ENCODE results near the gene DLL4.

Gene DLL4

DNA sequence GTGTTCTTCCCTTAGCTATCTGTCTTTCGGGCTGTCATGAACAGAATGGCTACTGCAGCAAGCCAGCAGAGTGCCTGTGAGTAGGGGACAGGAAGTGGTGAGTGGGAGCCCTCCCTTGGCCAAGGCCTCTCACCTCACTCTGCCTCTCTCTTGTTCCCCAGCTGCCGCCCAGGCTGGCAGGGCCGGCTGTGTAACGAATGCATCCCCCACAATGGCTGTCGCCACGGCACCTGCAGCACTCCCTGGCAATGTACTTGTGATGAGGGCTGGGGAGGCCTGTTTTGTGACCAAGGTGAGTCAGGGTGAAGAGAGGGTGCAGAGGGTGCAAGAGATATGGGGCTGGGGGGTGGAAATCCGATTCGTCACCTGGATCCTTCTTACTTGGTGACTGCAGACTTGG is 3.0 kb downstream of the DLL4 start:
- TF ChIP-seq POLR2A (IDR thresholded peaks at IDR 0.05; ENCODE audit: low read depth, low read length) (no peak), POLR2AphosphoS5 (IDR thresholded peaks at IDR 0.05; ENCODE audit: low read depth, low read length) (no peak), POU2F2 (IDR thresholded peaks at IDR 0.05; ENCODE audit: low read depth, low read length) (no peak)
- no peak for DNase-seq (ENCODE audit: insufficient read length, low spot score)
- FAIRE-seq: no peak

GRCh38 chr15:40932649-40933516 is 3.7 kb downstream of the DLL4 start:
- TF ChIP-seq SPI1 (IDR thresholded peaks at IDR 0.05; ENCODE audit: low read depth, low read length) (peak; percentile 74), POLR2A (IDR thresholded peaks at IDR 0.05; ENCODE audit: low read depth, low read length) (no peak)
- DNase-seq (ENCODE audit: insufficient read length, low spot score) (no peak), FAIRE-seq (no peak)

- TF ChIP-seq POU2F2 (IDR thresholded peaks at IDR 0.05; ENCODE audit: low read depth, low read length): no peak
- TF ChIP-seq PAX5 (IDR thresholded peaks at IDR 0.05; ENCODE audit: insufficient read depth, low read length, severe bottlenecking): no peak
- no peak for TF ChIP-seq POLR2AphosphoS5 (IDR thresholded peaks at IDR 0.05; ENCODE audit: low read depth, low read length)
- TF ChIP-seq SPI1 (IDR thresholded peaks at IDR 0.05; ENCODE audit: low read depth, low read length): no peak
- TF ChIP-seq TAF1 (IDR thresholded peaks at IDR 0.05; ENCODE audit: low read depth, low read length): no peak
- TF ChIP-seq POLR2A (IDR thresholded peaks at IDR 0.05; ENCODE audit: low read depth, low read length): no peak
- DNase-seq (ENCODE audit: insufficient read length, low spot score) (no peak), FAIRE-seq (peak; percentile 33)
Measured at GRCh38 chr15:40933517-40933902, 4.4 kb downstream of the DLL4 start.

DNA sequence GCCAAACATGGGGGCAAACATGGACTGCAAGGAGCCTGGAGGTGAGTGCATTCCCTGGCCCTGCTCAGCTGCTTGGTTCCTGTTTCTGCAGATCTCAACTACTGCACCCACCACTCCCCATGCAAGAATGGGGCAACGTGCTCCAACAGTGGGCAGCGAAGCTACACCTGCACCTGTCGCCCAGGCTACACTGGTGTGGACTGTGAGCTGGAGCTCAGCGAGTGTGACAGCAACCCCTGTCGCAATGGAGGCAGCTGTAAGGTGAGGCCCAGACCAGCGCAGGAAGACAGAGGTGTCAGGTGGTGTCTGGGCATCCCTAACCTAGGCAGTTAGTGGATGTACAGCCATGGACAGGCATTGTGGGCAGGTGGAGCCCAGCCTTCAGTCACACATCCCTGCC is 5.3 kb downstream of the DLL4 start:
- DNase-seq (ENCODE audit: insufficient read length, low spot score): no peak
- FAIRE-seq: no peak
- TF ChIP-seq POLR2AphosphoS5 (IDR thresholded peaks at IDR 0.05; ENCODE audit: low read depth, low read length): no peak
- TF ChIP-seq PAX5 (IDR thresholded peaks at IDR 0.05; ENCODE audit: insufficient read depth, low read length, severe bottlenecking): no peak
- TF ChIP-seq POLR2A (IDR thresholded peaks at IDR 0.05; ENCODE audit: low read depth, low read length): no peak
- TF ChIP-seq POU2F2 (IDR thresholded peaks at IDR 0.05; ENCODE audit: low read depth, low read length): no peak
- TF ChIP-seq TAF1 (IDR thresholded peaks at IDR 0.05; ENCODE audit: low read depth, low read length): no peak
- TF ChIP-seq SPI1 (IDR thresholded peaks at IDR 0.05; ENCODE audit: low read depth, low read length): no peak

DNA sequence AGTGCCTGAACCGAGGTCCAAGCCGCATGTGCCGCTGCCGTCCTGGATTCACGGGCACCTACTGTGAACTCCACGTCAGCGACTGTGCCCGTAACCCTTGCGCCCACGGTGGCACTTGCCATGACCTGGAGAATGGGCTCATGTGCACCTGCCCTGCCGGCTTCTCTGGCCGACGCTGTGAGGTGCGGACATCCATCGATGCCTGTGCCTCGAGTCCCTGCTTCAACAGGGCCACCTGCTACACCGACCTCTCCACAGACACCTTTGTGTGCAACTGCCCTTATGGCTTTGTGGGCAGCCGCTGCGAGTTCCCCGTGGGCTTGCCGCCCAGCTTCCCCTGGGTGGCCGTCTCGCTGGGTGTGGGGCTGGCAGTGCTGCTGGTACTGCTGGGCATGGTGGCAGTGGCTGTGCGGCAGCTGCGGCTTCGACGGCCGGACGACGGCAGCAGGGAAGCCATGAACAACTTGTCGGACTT is 7.1 kb downstream of the DLL4 start:
- TF ChIP-seq TAF1 (IDR thresholded peaks at IDR 0.05; ENCODE audit: low read depth, low read length) (no peak), POLR2A (IDR thresholded peaks at IDR 0.05; ENCODE audit: low read depth, low read length) (no peak), SPI1 (IDR thresholded peaks at IDR 0.05; ENCODE audit: low read depth, low read length) (no peak), POLR2AphosphoS5 (IDR thresholded peaks at IDR 0.05; ENCODE audit: low read depth, low read length) (no peak), POU2F2 (IDR thresholded peaks at IDR 0.05; ENCODE audit: low read depth, low read length) (no peak), PAX5 (IDR thresholded peaks at IDR 0.05; ENCODE audit: insufficient read depth, low read length, severe bottlenecking) (no peak)
- DNase-seq (ENCODE audit: insufficient read length, low spot score) (no peak), FAIRE-seq (no peak)

- FAIRE-seq: no peak
- TF ChIP-seq TAF1 (IDR thresholded peaks at IDR 0.05; ENCODE audit: low read depth, low read length) (no peak), SPI1 (IDR thresholded peaks at IDR 0.05; ENCODE audit: low read depth, low read length) (no peak), POU2F2 (IDR thresholded peaks at IDR 0.05; ENCODE audit: low read depth, low read length) (no peak), PAX5 (IDR thresholded peaks at IDR 0.05; ENCODE audit: insufficient read depth, low read length, severe bottlenecking) (no peak), POLR2A (IDR thresholded peaks at IDR 0.05; ENCODE audit: low read depth, low read length) (no peak), POLR2AphosphoS5 (IDR thresholded peaks at IDR 0.05; ENCODE audit: low read depth, low read length) (no peak)
- no peak for DNase-seq (ENCODE audit: insufficient read length, low spot score)
Measured at GRCh38 chr15:40936709-40937666, 7.8 kb downstream of the DLL4 start.

DNA sequence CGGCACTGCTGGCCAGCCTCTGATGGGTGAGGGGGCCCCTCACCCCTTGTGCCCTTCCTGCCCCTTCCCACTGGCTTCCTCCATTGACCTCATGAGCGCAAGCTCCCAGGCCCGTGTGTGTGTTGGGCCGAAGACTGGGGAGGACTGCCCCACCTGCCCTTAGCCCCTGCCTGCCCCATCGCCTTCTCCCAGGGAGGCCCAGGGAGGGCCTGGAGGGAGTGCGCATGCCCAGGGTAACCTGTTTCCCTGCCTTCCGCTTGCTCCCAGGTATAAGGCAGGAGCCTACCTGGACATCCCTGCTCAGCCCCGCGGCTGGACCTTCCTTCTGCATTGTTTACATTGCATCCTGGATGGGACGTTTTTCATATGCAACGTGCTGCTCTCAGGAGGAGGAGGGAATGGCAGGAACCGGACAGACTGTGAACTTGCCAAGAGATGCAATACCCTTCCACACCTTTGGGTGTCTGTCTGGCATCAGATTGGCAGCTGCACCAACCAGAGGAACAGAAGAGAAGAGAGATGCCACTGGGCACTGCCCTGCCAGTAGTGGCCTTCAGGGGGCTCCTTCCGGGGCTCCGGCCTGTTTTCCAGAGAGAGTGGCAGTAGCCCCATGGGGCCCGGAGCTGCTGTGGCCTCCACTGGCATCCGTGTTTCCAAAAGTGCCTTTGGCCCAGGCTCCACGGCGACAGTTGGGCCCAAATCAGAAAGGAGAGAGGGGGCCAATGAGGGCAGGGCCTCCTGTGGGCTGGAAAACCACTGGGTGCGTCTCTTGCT is 8.8 kb downstream of the DLL4 start:
- no peak for TF ChIP-seq POLR2A (IDR thresholded peaks at IDR 0.05; ENCODE audit: low read depth, low read length)
- no peak for TF ChIP-seq SPI1 (IDR thresholded peaks at IDR 0.05; ENCODE audit: low read depth, low read length)
- TF ChIP-seq PAX5 (IDR thresholded peaks at IDR 0.05; ENCODE audit: insufficient read depth, low read length, severe bottlenecking): no peak
- no peak for TF ChIP-seq POLR2AphosphoS5 (IDR thresholded peaks at IDR 0.05; ENCODE audit: low read depth, low read length)
- TF ChIP-seq TAF1 (IDR thresholded peaks at IDR 0.05; ENCODE audit: low read depth, low read length): no peak
- TF ChIP-seq POU2F2 (IDR thresholded peaks at IDR 0.05; ENCODE audit: low read depth, low read length): no peak
- DNase-seq (ENCODE audit: insufficient read length, low spot score) (no peak), FAIRE-seq (no peak)

GRCh38 chr15:40938536-40938870 is 9.4 kb downstream of the DLL4 start:
- DNase-seq (ENCODE audit: insufficient read length, low spot score) (no peak), FAIRE-seq (no peak)
- TF ChIP-seq POLR2AphosphoS5 (IDR thresholded peaks at IDR 0.05; ENCODE audit: low read depth, low read length) (no peak), POU2F2 (IDR thresholded peaks at IDR 0.05; ENCODE audit: low read depth, low read length) (no peak), POLR2A (IDR thresholded peaks at IDR 0.05; ENCODE audit: low read depth, low read length) (no peak), TAF1 (IDR thresholded peaks at IDR 0.05; ENCODE audit: low read depth, low read length) (no peak), SPI1 (IDR thresholded peaks at IDR 0.05; ENCODE audit: low read depth, low read length) (no peak), PAX5 (IDR thresholded peaks at IDR 0.05; ENCODE audit: insufficient read depth, low read length, severe bottlenecking) (no peak)
